22Rv1 (cell line): ENCODE results near the gene FAM156B.
"Not testable (repeated sequence)": the region's sequence is repeated elsewhere in the genome, so short reads cannot be mapped to it uniquely, and the experiment has no call there.

Experiments
- H3K27ac ChIP-seq: fragments of 450-650 bp; 2 replicates; pipeline ENCODE4 v1.5.1; 2017
- ZFX ChIP-seq: fragments of 450-650 bp; IDR thresholded peaks from 2 replicates; pipeline ENCODE4 v1.6.1; 2017; ENCODE audit warnings: antibody characterized with exemption, borderline replicate concordance
- TF ChIP-seq, protein P1 (sequence below): fragments of 450-650 bp; IDR thresholded peaks from 2 replicates; pipeline ENCODE4 v1.5.1; 2017; ENCODE audit warnings: mild to moderate bottlenecking

The FAM156B gene, protein sequence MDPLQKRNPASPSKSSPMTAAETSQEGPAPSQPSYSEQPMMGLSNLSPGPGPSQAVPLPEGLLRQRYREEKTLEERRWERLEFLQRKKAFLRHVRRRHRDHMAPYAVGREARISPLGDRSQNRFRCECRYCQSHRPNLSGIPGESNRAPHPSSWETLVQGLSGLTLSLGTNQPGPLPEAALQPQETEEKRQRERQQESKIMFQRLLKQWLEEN

DNA sequence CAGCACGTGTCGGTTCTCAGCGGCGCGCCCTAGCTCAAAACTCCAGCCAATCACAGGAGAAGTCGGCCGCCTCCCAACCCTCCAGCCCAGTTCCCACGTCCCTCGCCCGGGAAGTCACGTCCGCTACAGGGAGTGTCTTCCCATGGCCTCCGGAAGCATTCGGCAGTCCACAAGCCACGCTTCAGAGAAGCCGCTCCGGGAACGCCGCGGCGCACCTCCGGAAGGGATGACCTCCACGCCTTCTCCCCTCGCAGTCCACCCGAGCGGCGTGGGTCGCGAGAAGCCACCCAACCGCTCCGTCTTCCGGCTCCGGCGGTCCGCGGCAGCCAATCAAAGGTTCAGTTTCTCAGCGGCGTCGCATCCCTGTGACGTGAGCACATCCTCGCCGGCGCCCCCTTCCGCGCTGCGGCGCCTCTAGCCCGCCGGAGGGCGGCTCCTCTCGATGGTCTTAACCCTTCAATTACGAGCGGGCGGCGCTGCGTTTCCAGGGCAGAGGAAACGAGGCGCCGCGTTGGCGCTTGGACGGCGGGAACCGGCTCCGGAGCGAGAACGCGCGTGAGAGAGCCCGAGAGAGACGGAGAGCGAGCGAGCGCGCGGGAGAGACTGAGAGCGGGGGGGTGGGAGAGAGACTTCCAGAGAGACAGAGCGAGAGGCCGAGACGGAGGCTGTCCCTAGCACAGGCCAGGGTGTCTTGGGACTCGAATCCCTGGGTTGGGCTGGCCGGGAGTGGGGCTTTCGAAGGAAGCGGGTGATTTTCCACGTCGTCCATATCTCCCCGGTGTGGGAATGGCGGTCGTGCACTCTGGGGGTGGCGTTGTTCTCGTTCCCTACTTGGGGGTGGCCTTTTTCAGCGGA, at the start of gene FAM156B:
FAM156B (plus strand) TSS at position 476 of the 855 bp plus-strand sequence. CDS start 9,896 bp downstream, outside the sequence.
- H3K27ac ChIP-seq: not testable (repeated sequence)

DNA sequence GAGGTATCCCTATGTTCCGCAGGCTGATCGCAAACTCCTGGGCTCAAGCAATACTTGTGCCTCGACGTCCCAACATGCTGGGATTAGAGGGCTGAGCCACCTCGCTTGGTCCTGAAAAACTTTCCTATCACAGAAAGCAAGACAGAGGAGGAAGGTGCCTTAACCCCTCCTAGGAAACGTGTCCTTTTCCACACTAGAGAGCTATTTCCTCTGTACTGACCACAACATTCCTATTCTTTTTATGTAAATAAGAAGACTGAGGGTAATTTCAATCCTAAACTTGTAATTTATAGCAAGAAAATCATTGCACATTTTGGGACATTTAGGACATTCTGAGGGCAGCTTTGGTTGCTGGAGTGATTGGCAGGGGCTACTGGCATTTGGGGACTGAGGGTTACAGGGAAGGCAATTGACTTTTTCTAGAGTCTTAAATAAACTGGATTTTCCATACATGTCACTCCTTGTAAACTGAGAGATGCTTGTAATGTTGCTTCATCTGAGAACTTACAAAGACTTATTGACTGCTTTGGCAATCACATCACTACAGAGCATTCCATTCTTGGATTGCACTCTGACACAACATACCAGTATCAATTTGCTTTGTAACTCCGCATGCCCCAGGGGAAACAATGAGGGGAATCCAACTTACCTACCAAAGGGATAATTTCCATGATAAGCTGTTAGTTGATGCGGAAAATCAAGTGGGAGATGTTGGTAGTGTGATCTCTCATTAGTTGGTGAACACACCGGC, 44.8 kb upstream of the FAM156B start:
- H3K27ac ChIP-seq: no peak overlapping the region
- TF ChIP-seq, protein P1, sequence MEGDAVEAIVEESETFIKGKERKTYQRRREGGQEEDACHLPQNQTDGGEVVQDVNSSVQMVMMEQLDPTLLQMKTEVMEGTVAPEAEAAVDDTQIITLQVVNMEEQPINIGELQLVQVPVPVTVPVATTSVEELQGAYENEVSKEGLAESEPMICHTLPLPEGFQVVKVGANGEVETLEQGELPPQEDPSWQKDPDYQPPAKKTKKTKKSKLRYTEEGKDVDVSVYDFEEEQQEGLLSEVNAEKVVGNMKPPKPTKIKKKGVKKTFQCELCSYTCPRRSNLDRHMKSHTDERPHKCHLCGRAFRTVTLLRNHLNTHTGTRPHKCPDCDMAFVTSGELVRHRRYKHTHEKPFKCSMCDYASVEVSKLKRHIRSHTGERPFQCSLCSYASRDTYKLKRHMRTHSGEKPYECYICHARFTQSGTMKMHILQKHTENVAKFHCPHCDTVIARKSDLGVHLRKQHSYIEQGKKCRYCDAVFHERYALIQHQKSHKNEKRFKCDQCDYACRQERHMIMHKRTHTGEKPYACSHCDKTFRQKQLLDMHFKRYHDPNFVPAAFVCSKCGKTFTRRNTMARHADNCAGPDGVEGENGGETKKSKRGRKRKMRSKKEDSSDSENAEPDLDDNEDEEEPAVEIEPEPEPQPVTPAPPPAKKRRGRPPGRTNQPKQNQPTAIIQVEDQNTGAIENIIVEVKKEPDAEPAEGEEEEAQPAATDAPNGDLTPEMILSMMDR: no peak
- TF ChIP-seq ZFX: no peak

DNA sequence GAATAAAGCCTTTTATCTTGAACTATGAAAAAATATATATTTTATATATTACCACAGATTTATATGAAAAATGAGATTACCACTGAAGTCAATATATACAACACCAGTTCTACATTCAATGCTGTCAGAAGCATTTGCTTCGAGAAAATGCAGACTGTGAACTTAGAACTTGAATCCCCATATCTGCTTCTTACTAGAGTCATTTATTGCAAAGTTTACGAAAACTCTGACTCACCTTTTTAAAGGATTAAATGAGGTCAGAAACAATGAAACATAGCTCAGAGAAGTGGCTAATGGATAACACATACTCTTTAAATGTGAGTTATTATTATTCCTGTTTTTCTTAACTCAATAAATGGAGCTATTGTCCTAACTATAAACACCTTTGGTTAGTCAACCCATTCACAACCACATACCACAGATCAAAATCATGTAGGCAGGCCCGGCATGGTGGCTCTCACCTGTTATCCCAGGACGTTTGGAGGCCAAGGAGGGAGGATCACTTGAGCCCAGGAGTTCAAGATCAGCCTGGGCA, 40.1 kb upstream of the FAM156B start:
- H3K27ac ChIP-seq: not testable (repeated sequence)

DNA sequence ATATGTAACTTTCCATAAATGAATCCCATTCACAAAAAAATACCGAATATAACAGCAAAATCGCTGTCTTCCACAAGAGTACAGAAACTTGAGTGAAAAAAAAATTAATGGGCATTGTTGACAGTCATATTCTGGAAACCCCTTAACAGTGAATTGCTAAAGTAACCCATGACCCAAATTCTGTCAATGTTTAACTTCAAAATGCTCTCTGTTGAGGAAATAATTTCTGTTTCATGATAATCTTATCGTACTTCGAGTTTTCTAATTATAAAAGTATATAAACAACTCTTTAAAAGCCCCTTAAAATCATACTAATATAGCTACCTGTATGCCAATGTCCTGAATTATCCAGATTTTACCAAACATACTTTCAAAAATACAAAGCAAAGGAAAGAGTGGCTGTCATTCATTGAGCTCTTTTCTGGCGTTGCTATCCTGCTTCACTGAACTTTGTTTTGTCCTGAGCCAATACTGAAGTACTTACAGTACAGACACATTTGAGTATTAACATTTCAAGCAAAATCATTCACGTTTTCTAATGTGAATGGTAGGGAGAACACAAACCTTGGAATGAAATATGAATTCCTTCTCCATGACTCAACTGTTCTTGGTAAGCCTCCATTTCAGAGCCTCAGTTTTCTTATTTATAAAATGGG, 31.7 kb upstream of the FAM156B start:
- TF ChIP-seq ZFX: no peak
- TF ChIP-seq, protein P1: no peak
- H3K27ac ChIP-seq: no peak overlapping the region

DNA sequence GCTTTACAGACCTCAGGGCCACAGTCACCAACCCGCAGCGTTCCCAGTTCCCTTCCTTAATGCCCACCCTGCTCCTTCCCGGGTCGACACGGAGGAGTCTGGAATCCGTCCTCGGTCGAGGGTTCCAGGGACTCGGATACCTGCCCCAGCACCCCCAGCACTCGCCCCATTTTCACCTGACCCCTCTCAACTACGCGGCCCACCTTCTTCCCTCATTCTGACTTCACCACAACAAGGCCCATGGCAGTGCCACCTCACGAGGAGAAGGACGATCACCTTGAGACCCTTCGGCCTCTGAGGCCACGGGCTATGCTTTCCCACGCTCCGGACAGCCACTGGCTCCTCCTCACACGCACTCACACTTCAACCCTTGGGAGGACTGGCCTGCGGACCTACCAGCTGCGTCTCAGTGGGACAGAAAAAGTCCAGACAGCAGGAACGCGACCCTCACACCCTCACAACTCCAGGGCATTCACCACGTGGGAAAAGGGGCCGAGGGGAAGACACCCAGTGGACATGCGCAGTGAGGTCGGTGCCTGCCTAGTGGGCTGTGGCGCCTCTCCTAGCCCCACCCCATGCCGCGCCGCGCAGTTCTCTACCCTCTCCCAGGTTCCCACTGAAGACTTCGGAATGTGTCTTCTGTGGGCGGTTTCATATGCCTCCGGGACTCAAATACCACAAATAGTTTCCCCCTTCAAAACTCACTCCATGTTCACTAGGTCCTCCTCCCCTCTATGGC, 29.4 kb upstream of the FAM156B start, which contains the start of gene XAGE3:
XAGE3 (minus strand) TSS at position 474 of the 739 bp plus-strand sequence. CDS start 950 bp downstream, outside the sequence.
- H3K27ac ChIP-seq: no peak within 1 kb of the TSS

DNA sequence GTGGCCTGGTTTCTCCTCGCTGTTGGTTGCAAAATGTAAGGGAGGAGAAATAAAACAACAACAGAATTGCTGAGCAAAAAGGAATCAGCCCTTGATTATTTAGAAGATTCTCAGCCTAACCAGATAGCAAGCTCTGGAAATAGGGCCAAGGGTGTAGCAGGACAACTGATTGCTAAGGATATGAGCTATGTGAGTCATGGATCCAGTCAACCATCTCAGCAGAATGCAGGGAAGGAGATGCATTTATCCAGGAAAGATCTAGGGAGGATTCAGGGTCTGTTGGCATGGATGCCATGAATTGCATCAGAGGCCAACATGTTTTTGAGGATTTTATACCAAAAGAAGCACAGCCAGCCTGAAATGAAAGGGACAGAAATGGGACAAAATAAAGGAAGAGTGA, 27.1 kb upstream of the FAM156B start:
- H3K27ac ChIP-seq: no peak overlapping the region
- TF ChIP-seq ZFX: no peak
- TF ChIP-seq, protein P1: no peak

More for the DNA sequence above, 29.4 kb upstream of the FAM156B start, which contains the start of gene XAGE3:
- TF ChIP-seq, protein P1: no peak
- TF ChIP-seq ZFX: no peak

DNA sequence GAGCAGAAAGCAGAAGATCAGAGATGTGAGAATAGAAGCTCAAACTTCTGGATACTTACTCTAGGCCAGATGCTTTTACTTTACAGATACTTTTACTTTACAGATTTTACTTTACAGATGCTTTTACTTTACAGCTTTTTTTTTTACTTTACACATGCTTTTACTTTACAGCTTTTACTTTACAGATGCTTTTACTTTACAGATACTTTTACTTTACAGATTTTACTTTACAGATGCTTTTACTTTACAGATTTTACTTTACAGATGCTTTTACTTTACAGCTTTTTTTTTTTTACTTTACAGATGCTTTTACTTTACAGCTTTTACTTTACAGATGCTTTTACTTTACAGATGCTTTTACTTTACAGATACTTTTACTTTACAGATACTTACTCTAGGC, 23.3 kb upstream of the FAM156B start:
- not testable (repeated sequence) for H3K27ac ChIP-seq

DNA sequence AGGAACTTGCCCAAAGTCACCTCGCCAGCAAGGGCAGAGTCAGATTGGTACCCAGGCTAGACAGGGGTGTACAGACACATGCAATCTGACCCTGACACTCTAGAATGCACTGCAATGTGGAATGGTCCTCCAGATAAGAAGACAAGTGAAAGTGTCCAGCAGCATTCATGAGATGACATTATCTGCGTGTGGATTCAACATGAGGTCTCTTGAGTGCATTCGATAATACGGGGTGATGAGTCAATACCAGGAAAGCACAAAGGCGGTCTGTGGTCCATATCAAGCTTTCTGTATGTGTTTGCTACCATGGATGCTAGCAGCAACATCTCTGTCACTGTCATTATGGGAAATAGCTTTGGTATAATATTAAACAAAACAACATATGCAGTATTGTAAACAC, 22.5 kb upstream of the FAM156B start:
- TF ChIP-seq, protein P1: no peak
- no peak for TF ChIP-seq ZFX
- no peak overlapping the region for H3K27ac ChIP-seq

DNA sequence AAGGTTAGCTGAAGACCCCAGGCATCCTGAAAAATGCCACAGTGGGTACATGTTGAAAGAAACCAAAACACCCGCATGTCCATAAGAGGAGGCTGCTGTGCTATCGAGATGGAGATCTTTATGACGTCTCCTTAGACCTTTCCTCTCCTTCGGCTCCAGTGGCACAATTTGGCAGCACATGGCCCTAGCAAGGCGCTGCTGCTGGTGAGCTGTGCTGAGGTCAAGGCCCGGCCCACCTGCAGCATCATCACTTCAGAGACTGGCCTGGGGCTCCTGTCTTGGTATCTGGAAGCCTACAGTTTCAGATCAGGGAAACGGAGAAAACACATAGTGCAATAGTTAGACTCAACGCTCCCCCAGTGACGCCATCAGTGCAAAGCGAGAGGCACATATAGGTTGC, 21.7 kb upstream of the FAM156B start:
- H3K27ac ChIP-seq: not testable (repeated sequence)

DNA sequence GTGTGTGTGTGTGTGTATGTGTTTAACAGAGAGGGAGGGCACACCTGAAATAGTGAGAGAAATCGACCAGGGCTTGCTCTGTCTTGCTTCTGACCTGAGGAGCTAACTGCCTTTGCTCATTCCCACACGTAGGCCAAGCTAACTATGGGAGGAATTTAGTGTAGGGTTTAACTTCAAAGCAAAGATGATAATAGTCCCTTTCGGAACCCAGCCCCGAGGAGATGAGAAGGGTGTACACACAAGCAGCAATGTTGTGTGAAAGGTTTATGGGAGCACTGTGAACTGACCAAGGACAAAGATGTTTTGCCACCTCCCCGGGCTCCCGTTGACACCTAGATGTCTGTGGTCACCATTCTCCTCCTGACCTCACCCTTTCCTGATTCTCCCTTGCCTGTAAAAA, 20.7 kb upstream of the FAM156B start:
- H3K27ac ChIP-seq: not testable (repeated sequence)

DNA sequence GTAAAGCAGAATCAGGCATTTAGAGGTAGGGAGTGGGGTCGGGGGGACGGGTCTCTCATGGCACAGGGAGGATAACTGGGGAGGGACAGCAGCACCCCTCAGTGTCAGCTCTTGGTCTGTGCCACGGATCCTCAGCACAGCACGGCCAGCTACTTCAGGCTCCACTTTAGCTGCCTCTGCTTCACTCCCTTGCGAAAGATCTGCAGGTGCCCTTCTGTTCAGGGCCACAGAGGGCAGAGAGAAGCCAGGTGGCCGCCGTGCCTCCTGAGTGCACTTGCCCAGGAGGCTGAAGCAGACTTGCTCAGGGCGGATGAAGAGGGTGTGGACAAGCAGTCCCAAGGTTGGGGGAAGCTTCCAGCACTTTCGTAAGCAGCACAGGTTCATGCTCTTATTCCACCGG, 9.7 kb upstream of the FAM156B start:
- not testable (repeated sequence) for H3K27ac ChIP-seq

DNA sequence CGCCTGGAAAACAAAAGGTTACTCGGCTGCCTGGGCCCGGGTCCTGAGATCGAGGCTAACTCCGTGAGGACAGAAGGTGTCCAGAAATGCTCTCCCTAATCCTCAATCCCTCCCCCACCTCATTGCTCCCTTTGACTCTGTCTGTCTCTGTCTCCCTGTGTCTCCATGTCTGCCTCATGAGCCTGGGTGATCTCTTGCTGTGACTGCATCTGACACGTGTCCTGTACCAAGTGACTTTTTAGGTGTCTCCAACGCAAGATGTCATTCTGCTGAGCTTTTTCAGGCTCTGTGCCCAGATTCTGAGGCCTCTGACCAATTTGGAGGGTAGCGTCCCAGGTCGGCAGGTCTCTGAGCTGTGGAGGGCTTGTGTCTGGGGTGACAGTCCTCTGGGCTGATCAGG, 9.0 kb upstream of the FAM156B start:
- H3K27ac ChIP-seq: not testable (repeated sequence)
